Stomach smooth muscle (tissue), 2 donors: ENCODE data around the gene SAYSD1.

Experiments used
- H3K27ac ChIP-seq: one replicate; pipeline ENCODE4 v1.7.0; 2013; ENCODE audit warnings: mild to moderate bottlenecking, low read length, inconsistent platforms
- H3K27me3 ChIP-seq, 2 donors: one replicate each; pipeline ENCODE4 v1.7.0; 2013; ENCODE audit warnings: low read length in 2 of 2; ENCODE audit not compliant: insufficient read depth in 2 of 2, control insufficient read depth in 1 of 2
- H3K36me3 ChIP-seq, 2 donors: one replicate each; pipeline ENCODE4 v1.7.0; 2013; ENCODE audit warnings: low read length in 2 of 2; ENCODE audit not compliant: control insufficient read depth in 2 of 2, insufficient read depth in 2 of 2
- H3K4me1 ChIP-seq: one replicate; pipeline ENCODE4 v1.7.0; 2013; ENCODE audit warnings: low read length; ENCODE audit not compliant: control insufficient read depth, insufficient read depth
- H3K4me3 ChIP-seq, 2 donors: one replicate each; pipeline ENCODE4 v1.7.0; 2013; ENCODE audit warnings: low read length in 2 of 2
- H3K9ac ChIP-seq, 2 donors: one replicate each; pipeline ENCODE4 v1.7.0; 2013; ENCODE audit warnings: low read length in 2 of 2, mild to moderate bottlenecking in 1 of 2
- H3K9me3 ChIP-seq, 2 donors: one replicate each; pipeline ENCODE4 v1.7.0; 2013; ENCODE audit warnings: low read length in 2 of 2; ENCODE audit not compliant: control insufficient read depth in 2 of 2
- donor health status: healthy.
- donor health status: Pancreatic carcinoma.

SAYSD1 gene

DNA sequence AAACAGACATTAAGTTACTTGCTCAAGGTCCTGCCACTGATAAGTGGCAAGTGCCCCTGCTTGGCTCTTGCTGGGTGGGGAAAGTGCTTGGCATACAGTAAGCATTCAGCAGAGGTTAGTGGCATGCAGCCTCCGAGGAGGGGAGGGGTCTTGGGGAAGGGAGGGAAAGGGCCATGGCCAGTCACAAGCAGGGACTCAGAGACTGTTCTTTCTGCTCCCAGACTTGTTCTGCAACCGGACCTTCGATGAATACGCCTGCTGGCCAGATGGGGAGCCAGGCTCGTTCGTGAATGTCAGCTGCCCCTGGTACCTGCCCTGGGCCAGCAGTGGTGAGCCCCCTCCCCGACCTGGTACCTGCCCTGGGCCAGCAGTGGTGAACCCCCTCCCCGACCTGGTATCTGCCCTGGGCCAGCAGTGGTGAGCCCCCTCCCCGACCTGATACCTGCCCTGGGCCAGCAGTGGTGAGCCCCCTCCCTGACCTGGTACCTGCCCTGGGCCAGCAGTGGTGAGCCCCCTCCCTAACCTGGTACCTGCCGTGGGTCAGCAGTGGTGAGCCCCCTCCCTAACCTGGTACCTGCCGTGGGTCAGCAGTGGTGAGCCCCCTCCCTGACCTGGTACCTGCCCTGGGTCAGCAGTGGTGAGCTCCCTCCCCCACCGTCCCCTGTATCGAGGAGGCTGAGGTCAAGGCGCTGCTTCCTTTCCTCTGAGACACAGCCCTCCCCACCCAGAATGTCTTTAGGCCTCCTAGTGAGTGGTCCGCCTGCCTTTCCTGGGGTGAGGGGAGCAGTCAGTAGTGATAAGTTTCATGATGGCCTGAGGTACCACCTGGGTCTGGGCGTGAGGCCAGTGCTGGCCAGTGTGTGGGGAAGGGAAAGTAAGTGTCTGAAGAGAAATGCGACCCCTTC lies 57.5 kb downstream of the SAYSD1 start:
- Histone ChIP-seq H3K36me3 (no peaks in the 10 kb centered on the region), H3K9ac (no peak overlapping the region), H3K4me3 (no peak overlapping the region), H3K27ac (no peak overlapping the region), H3K27me3 (peaks cover 5 to 10% of the 10 kb centered on the region in 2 donors), H3K9me3 (no peaks in the 10 kb centered on the region), H3K4me1 (no peaks in the 10 kb centered on the region)

DNA sequence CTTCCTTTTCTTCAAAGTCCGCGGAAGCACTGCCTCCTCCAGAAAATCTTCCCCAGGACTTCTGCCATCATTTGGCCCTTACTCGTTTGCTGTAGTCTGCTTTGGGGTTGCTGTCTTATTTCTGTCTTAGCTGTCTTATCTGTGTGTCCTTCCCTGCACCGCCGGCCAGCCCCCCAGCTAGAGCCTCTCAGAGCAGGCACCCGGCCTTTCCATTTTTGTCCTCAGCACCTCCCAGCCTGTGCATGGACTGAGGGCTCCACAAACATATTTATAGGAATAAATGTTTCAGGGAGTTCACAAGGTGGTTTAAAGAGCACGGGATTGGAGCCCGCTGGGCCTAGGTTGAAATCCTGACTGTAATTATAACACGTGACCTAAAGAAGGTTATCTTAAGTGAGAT lies 58.3 kb downstream of the SAYSD1 start:
- Histone ChIP-seq H3K27ac (no peak overlapping the region), H3K36me3 (no peaks in the 10 kb centered on the region), H3K9ac (no peak overlapping the region), H3K27me3 (peaks cover 6 to 10% of the 10 kb centered on the region in 2 donors), H3K4me3 (no peak overlapping the region), H3K9me3 (no peaks in the 10 kb centered on the region), H3K4me1 (no peaks in the 10 kb centered on the region)

DNA sequence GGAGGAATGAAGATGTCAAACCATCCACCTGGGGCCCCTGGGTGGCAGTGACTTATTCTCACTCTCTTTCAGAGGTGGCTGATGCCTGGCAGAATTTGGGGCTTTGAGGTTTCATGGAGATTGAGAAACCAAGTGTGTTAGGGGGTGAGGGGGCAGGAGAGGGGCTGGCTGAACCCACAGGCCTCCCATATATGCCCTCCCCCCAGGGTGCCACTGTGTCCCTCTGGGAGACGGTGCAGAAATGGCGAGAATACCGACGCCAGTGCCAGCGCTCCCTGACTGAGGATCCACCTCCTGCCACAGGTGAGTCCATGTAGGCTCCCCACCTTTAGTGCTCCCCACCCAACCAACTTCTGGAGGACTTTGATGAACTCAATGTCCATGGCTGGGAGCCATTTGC lies 58.8 kb downstream of the SAYSD1 start:
- H3K27me3 ChIP-seq = peaks cover 6 to 10% of the 10 kb centered on the region in 2 donors

GRCh38 chr6:39055661-39056060 lies 59.3 kb downstream of the SAYSD1 start:
- no peak overlapping the region for H3K4me3 ChIP-seq
- H3K27ac ChIP-seq = no peak overlapping the region
- H3K9ac ChIP-seq = no peak overlapping the region
- H3K27me3 ChIP-seq = peaks cover 8 to 10% of the 10 kb centered on the region in 2 donors
- no peaks in the 10 kb centered on the region for H3K4me1 ChIP-seq
- H3K36me3 ChIP-seq = no peaks in the 10 kb centered on the region
- H3K9me3 ChIP-seq = no peaks in the 10 kb centered on the region

More for the DNA sequence above, 58.8 kb downstream of the SAYSD1 start:
- Histone ChIP-seq H3K4me3 (no peak overlapping the region), H3K9ac (no peak overlapping the region), H3K36me3 (no peaks in the 10 kb centered on the region), H3K4me1 (no peaks in the 10 kb centered on the region), H3K9me3 (no peaks in the 10 kb centered on the region), H3K27ac (no peak overlapping the region)

- H3K9ac ChIP-seq = no peak overlapping the region
- H3K9me3 ChIP-seq = no peaks in the 10 kb centered on the region
- H3K4me3 ChIP-seq = no peak overlapping the region
- no peak overlapping the region for H3K27ac ChIP-seq
- H3K36me3 ChIP-seq = no peaks in the 10 kb centered on the region
- H3K4me1 ChIP-seq = no peaks in the 10 kb centered on the region
- H3K27me3 ChIP-seq = peaks cover 10 to 16% of the 10 kb centered on the region in 2 donors
Observed at GRCh38 chr6:39054577-39055142, 60.3 kb downstream of the SAYSD1 start.
